LNCAP (cell line): ENCODE measurements around the gene LMBR1L.

Experiments
- CTCF ChIP-seq: fragments of 450-650 bp; IDR thresholded peaks from 2 replicates; pipeline ENCODE4 v1.5.1; 2017; ENCODE audit warnings: mild to moderate bottlenecking

LMBR1L gene

GRCh38 chr12:49110464-49111155 is at the start of gene LMBR1L:
LMBR1L (minus strand) TSS chr12:49110847; CDS start chr12:49110555, 292 bp downstream.
- no peak; the same call in 1 of the 2 replicates for TF ChIP-seq CTCF

GRCh38 chr12:49160399-49160798 is 49.8 kb upstream of the LMBR1L start:
- no peak for TF ChIP-seq CTCF

GRCh38 chr12:49154221-49154620 is 43.6 kb upstream of the LMBR1L start:
- TF ChIP-seq CTCF, result no peak

GRCh38 chr12:49147384-49147783 is 36.7 kb upstream of the LMBR1L start:
- TF ChIP-seq CTCF, result no peak

- no peak for TF ChIP-seq CTCF
Measured at GRCh38 chr12:49146406-49146805, 35.8 kb upstream of the LMBR1L start.

- no peak for TF ChIP-seq CTCF
Measured at GRCh38 chr12:49144384-49144783, 33.7 kb upstream of the LMBR1L start.

GRCh38 chr12:49138999-49139398 is 28.4 kb upstream of the LMBR1L start:
- TF ChIP-seq CTCF, result no peak

GRCh38 chr12:49138587-49138986 is 27.9 kb upstream of the LMBR1L start:
- no peak for TF ChIP-seq CTCF
